ENCODE results near the gene FKBP2. TPM values are rescaled to one million over a fixed set of nuclear protein-coding genes. Genes with fewer than 3 reads are reported as not detected.

FKBP2 gene
- total and polyA plus RNA-seq, 2 of the 13 experiments (the other 11 are each of a cell fraction or from before 2014, with no cell fraction given) = 30.1 to 53.3 TPM

DNA sequence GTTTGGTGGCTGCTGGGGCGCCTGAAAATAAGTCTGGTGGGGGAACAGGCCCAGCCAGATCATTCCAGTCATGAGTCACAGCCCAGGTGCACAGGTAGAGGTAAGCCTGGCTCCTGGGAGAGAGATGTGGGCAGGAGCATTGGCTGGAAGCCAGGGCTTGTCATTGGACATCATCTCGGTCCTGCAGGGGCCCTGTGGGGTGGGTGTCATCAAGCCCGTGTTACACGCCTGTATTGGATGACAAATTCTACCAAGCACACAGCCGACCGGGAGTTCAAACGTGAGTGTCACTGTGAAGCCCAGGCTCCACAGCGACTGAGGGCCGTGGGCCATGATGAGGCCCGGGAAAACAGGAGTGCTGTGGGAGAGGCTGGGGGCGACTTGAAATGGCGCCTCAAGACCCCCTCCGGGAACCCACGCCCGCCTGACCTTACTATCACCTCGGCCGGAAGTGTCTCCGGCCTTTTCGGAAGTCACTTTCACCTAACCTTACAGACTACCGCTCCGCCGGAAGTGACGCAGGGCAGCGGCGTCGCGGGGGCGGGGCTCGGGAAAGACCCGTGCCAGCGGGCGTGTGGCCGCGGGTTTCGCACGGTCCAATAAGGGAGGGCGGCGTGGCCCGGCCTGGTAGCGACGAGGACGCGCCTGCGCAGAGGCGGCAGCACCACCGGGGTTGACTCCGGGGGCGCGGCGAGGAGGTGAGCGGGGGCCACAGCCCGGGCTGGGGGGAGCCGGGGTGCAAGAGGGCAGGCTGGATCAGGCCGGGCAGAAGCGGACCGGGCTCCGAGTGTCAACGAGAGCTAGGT, at the start of gene FKBP2 (continued):
- TF ChIP-seq IKZF4 (CRISPR knock-in tag; IDR thresholded peaks at IDR 0.05; ENCODE audit: borderline replicate concordance, low read depth, not compliant biosample characterization) = no peak
- TF ChIP-seq, protein P1, sequence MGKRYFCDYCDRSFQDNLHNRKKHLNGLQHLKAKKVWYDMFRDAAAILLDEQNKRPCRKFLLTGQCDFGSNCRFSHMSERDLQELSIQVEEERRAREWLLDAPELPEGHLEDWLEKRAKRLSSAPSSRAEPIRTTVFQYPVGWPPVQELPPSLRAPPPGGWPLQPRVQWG (CRISPR knock-in tag; IDR thresholded peaks at IDR 0.05; ENCODE audit: borderline replicate concordance, low read depth) = no peak
- TF ChIP-seq SKI (IDR thresholded peaks at IDR 0.05; ENCODE audit: partially characterized antibody) = no peak
- TF ChIP-seq, protein P2, sequence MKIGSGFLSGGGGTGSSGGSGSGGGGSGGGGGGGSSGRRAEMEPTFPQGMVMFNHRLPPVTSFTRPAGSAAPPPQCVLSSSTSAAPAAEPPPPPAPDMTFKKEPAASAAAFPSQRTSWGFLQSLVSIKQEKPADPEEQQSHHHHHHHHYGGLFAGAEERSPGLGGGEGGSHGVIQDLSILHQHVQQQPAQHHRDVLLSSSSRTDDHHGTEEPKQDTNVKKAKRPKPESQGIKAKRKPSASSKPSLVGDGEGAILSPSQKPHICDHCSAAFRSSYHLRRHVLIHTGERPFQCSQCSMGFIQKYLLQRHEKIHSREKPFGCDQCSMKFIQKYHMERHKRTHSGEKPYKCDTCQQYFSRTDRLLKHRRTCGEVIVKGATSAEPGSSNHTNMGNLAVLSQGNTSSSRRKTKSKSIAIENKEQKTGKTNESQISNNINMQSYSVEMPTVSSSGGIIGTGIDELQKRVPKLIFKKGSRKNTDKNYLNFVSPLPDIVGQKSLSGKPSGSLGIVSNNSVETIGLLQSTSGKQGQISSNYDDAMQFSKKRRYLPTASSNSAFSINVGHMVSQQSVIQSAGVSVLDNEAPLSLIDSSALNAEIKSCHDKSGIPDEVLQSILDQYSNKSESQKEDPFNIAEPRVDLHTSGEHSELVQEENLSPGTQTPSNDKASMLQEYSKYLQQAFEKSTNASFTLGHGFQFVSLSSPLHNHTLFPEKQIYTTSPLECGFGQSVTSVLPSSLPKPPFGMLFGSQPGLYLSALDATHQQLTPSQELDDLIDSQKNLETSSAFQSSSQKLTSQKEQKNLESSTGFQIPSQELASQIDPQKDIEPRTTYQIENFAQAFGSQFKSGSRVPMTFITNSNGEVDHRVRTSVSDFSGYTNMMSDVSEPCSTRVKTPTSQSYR (CRISPR knock-in tag; IDR thresholded peaks at IDR 0.05; ENCODE audit: borderline replicate concordance) = peak; percentile 40; the same call in 1 of the 2 replicates
- 0 out of 2 replicates have a peak, but pooled peaks have one; percentile 54 for TF ChIP-seq ZSCAN20 (CRISPR knock-in tag; IDR thresholded peaks at IDR 0.05; ENCODE audit: borderline replicate concordance)
- TF ChIP-seq FOSL1 (CRISPR knock-in tag; IDR thresholded peaks at IDR 0.05; ENCODE audit: borderline replicate concordance) = peak; percentile 27; the same call in 1 of the 2 replicates
- no peak for TF ChIP-seq NR3C1 (CRISPR knock-in tag; IDR thresholded peaks at IDR 0.05)
- no peak for TF ChIP-seq HNRNPUL1 (IDR thresholded peaks at IDR 0.05; ENCODE audit: low read depth, low read length)
- TF ChIP-seq, protein P3, sequence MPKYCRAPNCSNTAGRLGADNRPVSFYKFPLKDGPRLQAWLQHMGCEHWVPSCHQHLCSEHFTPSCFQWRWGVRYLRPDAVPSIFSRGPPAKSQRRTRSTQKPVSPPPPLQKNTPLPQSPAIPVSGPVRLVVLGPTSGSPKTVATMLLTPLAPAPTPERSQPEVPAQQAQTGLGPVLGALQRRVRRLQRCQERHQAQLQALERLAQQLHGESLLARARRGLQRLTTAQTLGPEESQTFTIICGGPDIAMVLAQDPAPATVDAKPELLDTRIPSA (CRISPR knock-in tag; IDR thresholded peaks at IDR 0.05; ENCODE audit: borderline replicate concordance) = peak; percentile 71; the same call in 1 of the 2 replicates
- peak; percentile 88; the same call in 1 of the 2 replicates for TF ChIP-seq ZNF430 (CRISPR knock-in tag; IDR thresholded peaks at IDR 0.05)
- TF ChIP-seq XRCC5 (optimal IDR thresholded peaks at IDR 0.05; ENCODE audit: low read length) = no peak
- peak; percentile 83; the same call in 1 of the 2 replicates for TF ChIP-seq KLF12 (CRISPR knock-in tag; IDR thresholded peaks at IDR 0.05; ENCODE audit: borderline replicate concordance)
- peak; percentile 76 for TF ChIP-seq MYC (CRISPR knock-in tag; IDR thresholded peaks at IDR 0.05; ENCODE audit: borderline replicate concordance)
- TF ChIP-seq SYNCRIP (IDR thresholded peaks at IDR 0.05; ENCODE audit: insufficient read depth, low read depth, low read length) = no peak
- no peak; the same call in 1 of the 2 replicates for TF ChIP-seq CAMTA2 (CRISPR knock-in tag; IDR thresholded peaks at IDR 0.05; ENCODE audit: borderline replicate concordance)
- no peak for TF ChIP-seq MBNL3 (CRISPR knock-in tag; conservative IDR thresholded peaks at IDR 0.05)
- peak; percentile 82 for TF ChIP-seq SMAD9 (CRISPR knock-in tag; IDR thresholded peaks at IDR 0.05)
- peak; percentile 69; the same call in 1 of the 2 replicates for TF ChIP-seq ZMYM4 (CRISPR knock-in tag; IDR thresholded peaks at IDR 0.05)
- no peak for TF ChIP-seq TSC22D2 (CRISPR knock-in tag; IDR thresholded peaks at IDR 0.05; ENCODE audit: borderline replicate concordance)
- no peak for TF ChIP-seq EHMT2 (IDR thresholded peaks at IDR 0.05; ENCODE audit: borderline replicate concordance, low read depth, low read length)
- TF ChIP-seq, protein P4, sequence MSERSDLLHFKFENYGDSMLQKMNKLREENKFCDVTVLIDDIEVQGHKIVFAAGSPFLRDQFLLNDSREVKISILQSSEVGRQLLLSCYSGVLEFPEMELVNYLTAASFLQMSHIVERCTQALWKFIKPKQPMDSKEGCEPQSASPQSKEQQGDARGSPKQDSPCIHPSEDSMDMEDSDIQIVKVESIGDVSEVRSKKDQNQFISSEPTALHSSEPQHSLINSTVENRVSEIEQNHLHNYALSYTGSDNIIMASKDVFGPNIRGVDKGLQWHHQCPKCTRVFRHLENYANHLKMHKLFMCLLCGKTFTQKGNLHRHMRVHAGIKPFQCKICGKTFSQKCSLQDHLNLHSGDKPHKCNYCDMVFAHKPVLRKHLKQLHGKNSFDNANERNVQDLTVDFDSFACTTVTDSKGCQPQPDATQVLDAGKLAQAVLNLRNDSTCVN (CRISPR knock-in tag; IDR thresholded peaks at IDR 0.05; ENCODE audit: borderline replicate concordance) = no peak; the same call in 1 of the 2 replicates
- TF ChIP-seq ZSCAN30 (CRISPR knock-in tag; IDR thresholded peaks at IDR 0.05) = no peak
- no peak; the same call in 1 of the 2 replicates for TF ChIP-seq GZF1 (CRISPR knock-in tag; IDR thresholded peaks at IDR 0.05)

Data from HepG2 (cell line).